PFSK-1 (cell line): ENCODE data around the gene ARTN.

Source experiments
- FOXP2 ChIP-seq: optimal IDR thresholded peaks from 2 replicates; pipeline ENCODE3; 2011; ENCODE audit warnings: borderline replicate concordance, control low read depth, inconsistent platforms; ENCODE audit not compliant: insufficient read depth; ENCODE audit errors: extremely low read length, extremely low read depth
- POLR2AphosphoS5 ChIP-seq: IDR thresholded peaks from 2 replicates; pipeline ENCODE4 v1.6.1; 2012; ENCODE audit warnings: low read depth, mild to moderate bottlenecking, control low read depth, low read length, moderate library complexity
- REST ChIP-seq, 2 experiments: IDR thresholded peaks; 2 replicates each; pipeline versions ENCODE4 v1.6.1 to v1.8.0; 2011 to 2012; ENCODE audit warnings: low read depth in 2 of 2, low read length in 2 of 2, control low read depth in 1 of 2, inconsistent platforms in 1 of 2, mild to moderate bottlenecking in 1 of 2, moderate library complexity in 1 of 2; ENCODE audit not compliant: insufficient read depth in 1 of 2
- SIN3A ChIP-seq: IDR thresholded peaks from 2 replicates; pipeline ENCODE4 v1.6.1; 2012; ENCODE audit warnings: mild to moderate bottlenecking, low read length, moderate library complexity, borderline replicate concordance; ENCODE audit not compliant: insufficient read depth
- TAF1 ChIP-seq: IDR thresholded peaks from 2 replicates; pipeline ENCODE4 v1.6.1; 2012; ENCODE audit warnings: low read length, control low read depth, borderline replicate concordance; ENCODE audit not compliant: insufficient read depth

- TF ChIP-seq TAF1 (no peak), REST (IDR thresholded peaks at IDR 0.05; ENCODE audit: insufficient read depth in 1 of 2, low read depth in 2 of 2, low read length in 2 of 2) (no peak), POLR2AphosphoS5 (no peak), FOXP2 (no peak), SIN3A (no peak)
These were observed 17.7 kb downstream of the ARTN start for GRCh38 chr1:43951021-43951985.
